Motor neuron (in vitro differentiated cells): ENCODE measurements around the gene CAMKMT. TPM values are rescaled to one million over a fixed set of nuclear protein-coding genes. Genes with fewer than 3 reads are reported as not detected.

Source experiments
- ATAC-seq, 8 experiments: fragments of 200-7000 bp; cut with Tn5 transposase; replicated peaks in 6 of 8; 2 replicates each; pipeline ENCODE4 v1.8.0; 2021; ENCODE audit warnings: mild to moderate bottlenecking in 8 of 8, moderate library complexity in 8 of 8
- H3K27ac ChIP-seq, 2 donors: fragments of 250-450 bp; sonication (Bioruptor Pico); 2 replicates each; pipeline ENCODE4 v1.9.0; 2021; ENCODE audit warnings: antibody characterized with exemption in 2 of 2, mild to moderate bottlenecking in 2 of 2, moderate library complexity in 1 of 2
- H3K4me1 ChIP-seq, 2 donors: fragments of 250-450 bp; sonication (Bioruptor Pico); replicated peaks in 1 of 2; 2 replicates each; pipeline ENCODE4 v1.6.1; 2021; ENCODE audit warnings: antibody characterized with exemption in 2 of 2, mild to moderate bottlenecking in 2 of 2, moderate library complexity in 1 of 2
- H3K4me3 ChIP-seq, 5 donors: fragments of 250-450 bp; sonication (Bioruptor Pico); 2 replicates each; pipeline ENCODE4 v1.9.0; 2021; ENCODE audit warnings: antibody characterized with exemption in 5 of 5, mild to moderate bottlenecking in 5 of 5, moderate library complexity in 4 of 5
- WGBS, 10 experiments: fragments of 450-650 bp; shearing (Covaris generic); methylation state at CpG; one replicate each; pipeline ENCODE4 v1.0.0; 2022; 5-methylcytosine and 5-hydroxymethylcytosine counted together
- in situ Hi-C, 9 experiments: fragments of 400-800 bp; cut with MboI; loops; one replicate each; pipeline ENCODE4 v1.15.0; 2021; ENCODE audit warnings: low sequenced_read_pairs in 9 of 9, low pct_unique_long_range_greater_than_20kb in 2 of 9; ENCODE audit not compliant: unreplicated experiment in 9 of 9
- total RNA-seq, 8 experiments: library from RNA; unstranded; fragments of 300-600 nt; gene quantifications; 2 replicates each; pipeline versions ENCODE4 v1.2.3 to v1.2.4, GENCODE V29; 2022

The CAMKMT gene
- total RNA-seq, 8 experiments from 2014 or later: 3.6 to 15.7 (median 6.1) TPM

GRCh38 chr2:44723921-44724320, 362.2 kb downstream of the CAMKMT start:
- no peak for ATAC-seq
- Histone ChIP-seq H3K27ac (no peak overlapping the region), H3K4me1 (no peaks in the 10 kb centered on the region), H3K4me3 (no peak overlapping the region)
- 43 to 96% (median 90%) methylated on average over 1 to 3 of the region's 3 CpGs; no CpG with 5 or more reads in 3 of the 10 experiments for WGBS, 10 experiments
- in situ Hi-C loops: no loop called here

GRCh38 chr2:44730593-44730992, 368.8 kb downstream of the CAMKMT start:
- Histone ChIP-seq H3K4me3 (no peak overlapping the region), H3K4me1 (no peaks in the 10 kb centered on the region), H3K27ac (no peak overlapping the region)
- ATAC-seq: peak in 1 of 8 experiments; percentile 52
- in situ Hi-C loops: no loop called here

- WGBS, 10 experiments: 83 to 100% (median 100%) methylated on average over 1 of the region's 1 CpG; no CpG with 5 or more reads in 5 of the 10 experiments
- H3K27ac ChIP-seq: no peak overlapping the region
- H3K4me3 ChIP-seq: no peak overlapping the region
- no peak for ATAC-seq
- in situ Hi-C loops: no loop called here
- no peaks in the 10 kb centered on the region for H3K4me1 ChIP-seq
These were observed 369.8 kb downstream of the CAMKMT start for GRCh38 chr2:44731505-44731904.

GRCh38 chr2:44736270-44736942, 374.7 kb downstream of the CAMKMT start:
- H3K4me1 ChIP-seq: no peaks in the 10 kb centered on the region
- ATAC-seq: no peak
- no peak overlapping the region for H3K27ac ChIP-seq
- no peak overlapping the region for H3K4me3 ChIP-seq
- in situ Hi-C loops: no loop called here
- WGBS, 10 experiments: 49 to 100% (median 84%) methylated on average over 2 to 3 of the region's 3 CpGs

- Histone ChIP-seq H3K27ac (no peak overlapping the region), H3K4me3 (no peak overlapping the region), H3K4me1 (peaks cover 7 to 18% of the 10 kb centered on the region in 2 donors)
- in situ Hi-C loops: no loop called here
- WGBS, 10 experiments: 38 to 100% (median 89%) methylated on average over 1 of the region's 1 CpG; no CpG with 5 or more reads in 1 of the 10 experiments
- no peak for ATAC-seq
These were observed 378.9 kb downstream of the CAMKMT start for GRCh38 chr2:44740678-44741077.

GRCh38 chr2:44741507-44741906, 379.8 kb downstream of the CAMKMT start:
- Histone ChIP-seq H3K4me3 (no peak overlapping the region), H3K4me1 (peaks cover 15 to 26% of the 10 kb centered on the region in 2 donors), H3K27ac (no peak overlapping the region)
- WGBS, 10 experiments: 63 to 80% (median 71%) methylated on average over 1 of the region's 1 CpG; no CpG with 5 or more reads in 6 of the 10 experiments
- peak in 4 of 8 experiments; percentile 12 to 62 (median 34) for ATAC-seq
- in situ Hi-C loops: no loop called here

- peaks cover 20 to 31% of the 10 kb centered on the region in 2 donors for H3K4me1 ChIP-seq
- ATAC-seq: no peak
These were observed 380.3 kb downstream of the CAMKMT start for GRCh38 chr2:44742057-44742456.

GRCh38 chr2:44743473-44743872, 381.7 kb downstream of the CAMKMT start:
- no peak overlapping the region for H3K4me3 ChIP-seq
- peaks cover 20 to 36% of the 10 kb centered on the region in 2 donors for H3K4me1 ChIP-seq
- WGBS, 10 experiments: 75 to 100% (median 93%) methylated on average over 2 to 3 of the region's 3 CpGs
- ATAC-seq: no peak
- in situ Hi-C loops: no loop called here
- no peak overlapping the region for H3K27ac ChIP-seq

More at GRCh38 chr2:44742057-44742456, 380.3 kb downstream of the CAMKMT start:
- 80 to 100% (median 87%) methylated on average over 1 to 3 of the region's 3 CpGs; no CpG with 5 or more reads in 2 of the 10 experiments for WGBS, 10 experiments
- H3K27ac ChIP-seq: no peak overlapping the region
- in situ Hi-C loops: no loop called here
- no peak overlapping the region for H3K4me3 ChIP-seq

- in situ Hi-C loops: no loop called here
- peak; percentile 59 to 92 (median 79) for ATAC-seq
These were observed 383.5 kb downstream of the CAMKMT start for GRCh38 chr2:44744961-44745892.

GRCh38 chr2:44745922-44746766, 384.4 kb downstream of the CAMKMT start:
- peak overlapping the region in 1 of 2 donors; percentile 42 for H3K27ac ChIP-seq
- H3K4me3 ChIP-seq: no peak overlapping the region
- peaks cover 20 to 36% of the 10 kb centered on the region in 2 donors for H3K4me1 ChIP-seq
- peak in 1 of 8 experiments; percentile 64 for ATAC-seq
- in situ Hi-C loops: no loop called here
- WGBS, 10 experiments: 7 to 100% (median 24%) methylated on average over 1 to 3 of the region's 4 CpGs

More at GRCh38 chr2:44744961-44745892, 383.5 kb downstream of the CAMKMT start:
- Histone ChIP-seq H3K4me1 (peaks cover 20 to 36% of the 10 kb centered on the region in 2 donors), H3K4me3 (no peak overlapping the region), H3K27ac (peak overlapping the region; percentile 12 to 42)
- 39 to 67% (median 54%) methylated on average over 1 to 12 of the region's 12 CpGs; no CpG with 5 or more reads in 1 of the 10 experiments for WGBS, 10 experiments

GRCh38 chr2:44746856-44747615, 385.3 kb downstream of the CAMKMT start:
- WGBS, 10 experiments: 48 to 100% (median 65%) methylated on average over 1 to 8 of the region's 8 CpGs
- no peak overlapping the region for H3K4me3 ChIP-seq
- in situ Hi-C loops: no loop called here
- no peak overlapping the region for H3K27ac ChIP-seq
- H3K4me1 ChIP-seq: peaks cover 20 to 36% of the 10 kb centered on the region in 2 donors
- ATAC-seq: peak in 1 of 8 experiments; percentile 29

GRCh38 chr2:44747794-44748193, 386.0 kb downstream of the CAMKMT start:
- no peak for ATAC-seq
- no peak overlapping the region for H3K4me3 ChIP-seq
- in situ Hi-C loops: no loop called here
- H3K4me1 ChIP-seq: peaks cover 20 to 36% of the 10 kb centered on the region in 2 donors
- no peak overlapping the region for H3K27ac ChIP-seq
